ENCODE results near the gene RBPJL.

GRCh38 chr20:45303586-45304463 is 2.8 kb upstream of the RBPJL start:
- TF ChIP-seq CTCF (IDR thresholded peaks at IDR 0.05): no peak
- TF ChIP-seq POLR2A (IDR thresholded peaks at IDR 0.05): no peak

Data from gastroesophageal sphincter (tissue), 3 donors.